C4-2B (cell line): ENCODE data around the gene DYNLL2.
"Not testable (repeated sequence)": the region's sequence is repeated elsewhere in the genome, so short reads cannot be mapped to it uniquely, and the experiment has no call there.

Experiments
- H3K27ac ChIP-seq: fragments of 450-650 bp; 2 replicates; pipeline ENCODE4 v1.5.1; 2017
- ZFX ChIP-seq: fragments of 450-650 bp; IDR thresholded peaks from 2 replicates; pipeline ENCODE4 v1.6.1; 2017
- TF ChIP-seq, protein P1 (sequence below): fragments of 450-650 bp; conservative IDR thresholded peaks from 2 replicates; pipeline ENCODE4 v1.5.1; 2017; ENCODE audit warnings: mild to moderate bottlenecking

The DYNLL2 gene

DNA sequence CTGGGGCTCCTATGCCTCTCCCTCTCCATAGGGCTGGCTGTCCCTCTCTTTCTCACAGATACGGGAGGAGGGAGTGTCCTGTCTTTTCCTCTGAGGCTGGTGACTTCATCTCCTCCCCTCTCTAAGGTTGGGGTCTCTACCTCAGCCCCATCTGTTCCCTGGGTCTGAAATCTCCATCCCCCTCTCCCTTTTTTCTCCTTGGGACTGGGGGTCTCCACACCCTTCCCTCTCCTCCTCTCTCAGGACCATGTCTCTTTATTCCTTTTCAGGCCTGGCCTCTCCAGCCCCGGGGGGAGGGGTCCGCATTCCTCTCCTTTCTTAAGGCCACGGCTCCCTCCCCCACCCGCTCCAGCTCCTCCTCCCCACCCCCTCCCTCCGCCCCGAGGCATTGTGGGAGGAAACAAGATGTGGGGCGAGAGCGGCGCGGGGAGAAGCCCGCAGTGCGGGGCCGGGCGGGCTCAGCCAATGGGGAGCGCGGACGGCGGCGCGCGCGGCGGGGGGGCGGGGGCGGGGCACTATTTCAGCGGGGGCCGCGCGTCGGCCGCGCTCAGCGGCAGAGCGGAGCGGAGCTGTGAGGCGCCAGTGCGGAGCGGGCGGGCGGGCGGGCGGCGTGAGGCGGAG lies at the start of gene DYNLL2:
TSS of gene DYNLL2 (plus strand) at position 550 of the 621 bp plus-strand sequence. CDS start 3,672 bp downstream, outside the sequence.
- peak within 1 kb of the TSS; percentile 98 for H3K27ac ChIP-seq
- TF ChIP-seq, protein P1, sequence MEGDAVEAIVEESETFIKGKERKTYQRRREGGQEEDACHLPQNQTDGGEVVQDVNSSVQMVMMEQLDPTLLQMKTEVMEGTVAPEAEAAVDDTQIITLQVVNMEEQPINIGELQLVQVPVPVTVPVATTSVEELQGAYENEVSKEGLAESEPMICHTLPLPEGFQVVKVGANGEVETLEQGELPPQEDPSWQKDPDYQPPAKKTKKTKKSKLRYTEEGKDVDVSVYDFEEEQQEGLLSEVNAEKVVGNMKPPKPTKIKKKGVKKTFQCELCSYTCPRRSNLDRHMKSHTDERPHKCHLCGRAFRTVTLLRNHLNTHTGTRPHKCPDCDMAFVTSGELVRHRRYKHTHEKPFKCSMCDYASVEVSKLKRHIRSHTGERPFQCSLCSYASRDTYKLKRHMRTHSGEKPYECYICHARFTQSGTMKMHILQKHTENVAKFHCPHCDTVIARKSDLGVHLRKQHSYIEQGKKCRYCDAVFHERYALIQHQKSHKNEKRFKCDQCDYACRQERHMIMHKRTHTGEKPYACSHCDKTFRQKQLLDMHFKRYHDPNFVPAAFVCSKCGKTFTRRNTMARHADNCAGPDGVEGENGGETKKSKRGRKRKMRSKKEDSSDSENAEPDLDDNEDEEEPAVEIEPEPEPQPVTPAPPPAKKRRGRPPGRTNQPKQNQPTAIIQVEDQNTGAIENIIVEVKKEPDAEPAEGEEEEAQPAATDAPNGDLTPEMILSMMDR, result no peak
- TF ChIP-seq ZFX, result no peak

GRCh38 chr17:58039975-58040374 lies 43.2 kb upstream of the DYNLL2 start:
- TF ChIP-seq, protein P1, result no peak
- no peak for TF ChIP-seq ZFX
- H3K27ac ChIP-seq, result no peak overlapping the region

DNA sequence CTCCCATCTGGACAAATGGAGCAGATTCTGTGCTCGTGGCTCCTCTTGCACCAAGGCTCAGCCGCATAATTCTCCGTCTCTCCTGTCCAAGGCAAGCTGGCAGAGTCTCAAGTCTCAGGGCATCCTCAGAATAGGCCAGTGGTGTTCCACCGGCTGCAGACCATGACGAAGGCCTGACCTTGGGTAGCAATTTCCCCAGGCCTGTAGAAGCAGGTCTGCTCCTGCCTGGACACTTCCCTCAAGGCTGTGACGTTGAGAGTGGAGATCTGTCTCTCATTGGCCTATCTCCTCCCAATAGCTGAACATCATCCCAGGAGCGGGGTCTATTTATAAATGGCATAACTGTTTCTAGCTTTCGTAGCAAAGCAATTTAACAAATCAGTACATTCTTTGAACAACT lies 42.8 kb upstream of the DYNLL2 start:
- TF ChIP-seq, protein P1, result no peak
- no peak for TF ChIP-seq ZFX
- H3K27ac ChIP-seq, result no peak overlapping the region

- no peak for TF ChIP-seq ZFX
- TF ChIP-seq, protein P1, result no peak
- no peak overlapping the region for H3K27ac ChIP-seq
Measured at GRCh38 chr17:58041161-58041560, 42.1 kb upstream of the DYNLL2 start.

DNA sequence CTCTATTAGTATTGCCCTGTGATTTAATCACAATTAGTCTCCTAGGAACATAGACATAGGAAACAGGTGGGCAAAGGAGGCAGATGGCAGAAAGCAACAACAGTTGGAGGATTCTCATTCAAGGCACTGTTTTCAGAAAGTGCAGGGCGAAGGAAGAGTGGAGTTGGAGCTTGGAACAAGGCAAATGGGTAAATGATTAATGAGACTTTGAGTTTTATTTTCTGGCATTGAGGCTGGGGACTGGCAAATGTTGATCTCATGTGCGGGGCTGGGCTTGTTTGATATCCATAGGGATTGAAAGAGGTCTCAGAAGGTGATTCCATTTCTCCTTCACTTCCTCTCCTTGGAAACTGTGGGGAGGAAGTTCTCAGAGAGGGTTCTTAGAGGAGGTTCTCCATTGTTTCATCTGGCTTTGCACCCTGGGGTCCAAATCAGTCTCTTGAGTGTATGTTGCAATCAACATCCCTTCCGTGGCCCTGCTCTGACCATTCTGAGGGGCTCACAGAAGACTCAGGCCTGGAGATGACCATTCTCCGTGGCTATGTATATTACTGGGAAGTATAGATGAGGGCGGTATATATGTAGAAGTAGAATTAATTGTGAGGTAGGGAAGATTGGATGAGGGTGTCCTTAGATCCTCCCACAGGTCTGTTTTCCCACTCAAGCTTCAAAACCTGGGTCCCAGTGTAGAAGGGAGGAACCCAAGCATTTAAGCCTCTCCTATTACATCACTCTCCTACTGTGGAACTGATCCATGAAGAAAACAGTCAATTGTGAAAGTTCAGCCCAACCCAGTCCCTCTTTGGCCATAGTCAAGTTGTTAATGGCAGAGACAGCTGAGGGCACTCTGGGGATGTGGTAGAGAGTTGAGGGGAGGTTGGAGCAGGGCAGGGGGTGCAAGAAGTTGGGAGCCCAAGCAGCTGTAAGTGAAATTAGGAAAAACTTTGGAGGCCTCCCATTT lies 39.7 kb upstream of the DYNLL2 start:
- H3K27ac ChIP-seq, result no peak overlapping the region
- no peak for TF ChIP-seq ZFX
- TF ChIP-seq, protein P1, result no peak

DNA sequence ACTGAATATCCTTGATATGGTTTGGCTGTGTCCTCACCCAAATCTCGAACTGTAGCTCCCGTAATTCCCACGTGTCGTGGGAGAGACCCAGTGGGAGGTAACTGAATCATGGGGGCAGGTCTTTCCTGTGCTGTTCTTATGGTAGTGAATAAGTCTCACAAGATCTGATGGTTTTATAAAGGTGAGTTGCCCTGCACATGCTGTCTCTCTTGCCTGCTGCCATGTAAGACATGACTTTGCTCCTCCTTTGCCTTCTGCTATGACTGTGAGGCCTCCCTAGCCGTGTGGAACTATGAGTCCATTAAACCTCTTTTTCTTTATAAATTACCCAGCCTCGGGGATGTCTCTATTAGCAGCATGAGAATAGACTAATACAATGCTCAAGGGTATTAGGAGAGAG lies 39.0 kb upstream of the DYNLL2 start:
- not testable (repeated sequence) for H3K27ac ChIP-seq

- H3K27ac ChIP-seq, result no peak overlapping the region
- no peak for TF ChIP-seq ZFX
- TF ChIP-seq, protein P1, result no peak
Measured at GRCh38 chr17:58046239-58047094, 36.8 kb upstream of the DYNLL2 start.
